ENCODE results near the gene MCC.

Gene MCC

GRCh38 chr5:113250341-113250953, 237.8 kb downstream of the MCC start:
- H3K4me3 ChIP-seq (replicated peaks in 1 of 2; ENCODE audit: low read depth in 2 of 2, low read length in 2 of 2) = no peak overlapping the region
- no peak for TF ChIP-seq CTCF (IDR thresholded peaks at IDR 0.05; ENCODE audit: low read depth, low read length)
- DNase-seq (ENCODE audit: low read depth in 2 of 2) = peak; percentile 97 to 98

- no peak for TF ChIP-seq CTCF (IDR thresholded peaks at IDR 0.05; ENCODE audit: low read depth, low read length)
- H3K4me3 ChIP-seq (replicated peaks in 1 of 2; ENCODE audit: low read depth in 2 of 2, low read length in 2 of 2) = no peak overlapping the region
- DNase-seq (ENCODE audit: low read depth in 2 of 2) = peak; percentile 87 to 89
Measured at GRCh38 chr5:113249206-113249605, 239.0 kb downstream of the MCC start.

- TF ChIP-seq CTCF (IDR thresholded peaks at IDR 0.05; ENCODE audit: low read depth, low read length) = no peak
- peak overlapping the region in 1 of 2 donors; percentile 30 for H3K4me3 ChIP-seq (replicated peaks in 1 of 2; ENCODE audit: low read depth in 2 of 2, low read length in 2 of 2)
- peak; percentile 80 to 91 for DNase-seq (ENCODE audit: low read depth in 2 of 2)
Measured at GRCh38 chr5:113246361-113246870, 241.8 kb downstream of the MCC start.

GRCh38 chr5:113245427-113246225, 242.6 kb downstream of the MCC start:
- H3K4me3 ChIP-seq (replicated peaks in 1 of 2; ENCODE audit: low read depth in 2 of 2, low read length in 2 of 2) = no peak overlapping the region
- peak in 1 of 2 donors; percentile 34 for DNase-seq (ENCODE audit: low read depth in 2 of 2)

GRCh38 chr5:113244966-113245365, 243.3 kb downstream of the MCC start:
- TF ChIP-seq CTCF (IDR thresholded peaks at IDR 0.05; ENCODE audit: low read depth, low read length) = no peak

More at GRCh38 chr5:113245427-113246225, 242.6 kb downstream of the MCC start:
- no peak for TF ChIP-seq CTCF (IDR thresholded peaks at IDR 0.05; ENCODE audit: low read depth, low read length)

GRCh38 chr5:113243349-113243664, 244.9 kb downstream of the MCC start:
- H3K4me3 ChIP-seq (replicated peaks in 1 of 2; ENCODE audit: low read depth in 2 of 2, low read length in 2 of 2) = no peak overlapping the region
- DNase-seq (ENCODE audit: low read depth in 2 of 2) = no peak
- no peak for TF ChIP-seq CTCF (IDR thresholded peaks at IDR 0.05; ENCODE audit: low read depth, low read length)

More at GRCh38 chr5:113244966-113245365, 243.3 kb downstream of the MCC start:
- DNase-seq (ENCODE audit: low read depth in 2 of 2) = no peak
- no peak overlapping the region for H3K4me3 ChIP-seq (replicated peaks in 1 of 2; ENCODE audit: low read depth in 2 of 2, low read length in 2 of 2)

Measured in cardiac fibroblast (primary cell).